CD4-positive, alpha-beta T cell treated with Interleukin-21 for 1 hour (primary cell): ENCODE results near the gene ATP2A2.
"Not testable (repeated sequence)": the region's sequence is repeated elsewhere in the genome, so short reads cannot be mapped to it uniquely, and the experiment has no call there.

Experiments used
- DNase-seq: peaks from one replicate; pipeline ENCODE4 v3.0.0-alpha.2; 2020

ATP2A2 gene

DNA sequence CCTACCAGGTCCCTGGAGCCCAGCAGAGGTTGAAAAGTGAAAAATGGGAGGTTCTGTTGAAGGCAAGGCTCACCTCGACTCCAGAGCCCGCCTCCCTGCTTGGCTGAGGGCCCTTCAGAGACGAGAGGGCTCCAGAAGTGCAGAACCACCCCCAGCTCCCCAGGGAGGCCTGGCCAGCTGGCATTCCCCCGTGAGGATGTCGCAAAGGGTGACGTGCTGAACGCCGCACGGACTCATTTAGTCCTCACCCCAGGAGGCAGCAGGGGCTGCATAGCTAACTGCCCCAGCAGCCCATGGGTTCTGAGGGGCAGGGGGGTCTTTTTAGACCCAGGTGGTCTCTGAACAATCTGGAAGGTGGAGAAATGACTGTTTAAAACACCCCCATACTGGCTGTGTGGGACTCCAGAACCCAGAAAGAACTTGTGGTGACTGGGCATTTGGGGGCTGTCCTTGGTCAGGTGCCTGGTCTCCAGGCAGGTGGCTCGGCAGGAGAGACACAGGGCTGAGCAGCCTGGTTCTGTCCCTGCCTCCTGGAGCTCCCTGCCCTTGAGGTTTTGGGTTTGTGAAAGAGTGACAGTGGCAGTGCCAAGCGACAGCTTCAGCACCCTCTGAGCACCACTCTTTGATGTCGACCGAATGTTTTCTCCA is 90.5 kb downstream of the ATP2A2 start:
- DNase-seq, result no peak

DNA sequence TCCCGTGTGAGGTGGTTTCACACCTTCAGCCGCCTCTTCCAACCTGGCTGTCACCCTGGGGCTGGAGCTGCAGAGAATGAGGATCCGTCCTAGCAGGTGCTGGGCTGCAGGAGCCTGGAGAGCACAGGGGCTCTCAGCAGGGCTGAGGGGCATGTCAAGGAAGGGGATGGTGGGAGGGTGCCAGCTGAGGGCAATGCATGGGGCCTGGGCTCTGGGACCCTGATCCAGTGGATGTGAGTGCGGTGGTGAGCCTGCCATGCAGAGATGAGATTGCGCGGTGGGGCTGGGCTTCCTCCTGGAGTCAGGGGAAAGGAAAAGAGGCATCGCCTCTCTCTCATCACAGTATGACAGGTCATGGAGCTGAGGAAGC is 91.0 kb downstream of the ATP2A2 start:
- no peak for DNase-seq

DNA sequence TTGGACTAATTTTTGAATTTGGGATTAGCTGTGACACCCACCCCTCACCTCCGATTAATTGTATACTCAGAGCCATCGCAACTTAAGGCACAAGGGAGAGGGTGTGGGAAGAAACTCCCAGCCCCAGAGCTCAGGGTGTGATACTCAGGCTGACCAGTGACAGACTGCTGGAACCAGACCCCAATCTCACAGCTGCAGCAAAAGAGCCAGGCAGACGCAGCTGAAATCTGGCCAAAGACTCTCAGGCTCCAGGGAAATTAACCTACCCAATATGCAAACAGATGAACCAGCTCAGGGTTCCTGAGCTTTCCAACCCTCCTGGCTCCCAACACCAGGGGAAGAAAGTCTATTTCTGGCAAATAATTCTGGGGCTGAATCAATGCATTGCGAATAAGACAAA is 92.0 kb downstream of the ATP2A2 start:
- no peak for DNase-seq

DNA sequence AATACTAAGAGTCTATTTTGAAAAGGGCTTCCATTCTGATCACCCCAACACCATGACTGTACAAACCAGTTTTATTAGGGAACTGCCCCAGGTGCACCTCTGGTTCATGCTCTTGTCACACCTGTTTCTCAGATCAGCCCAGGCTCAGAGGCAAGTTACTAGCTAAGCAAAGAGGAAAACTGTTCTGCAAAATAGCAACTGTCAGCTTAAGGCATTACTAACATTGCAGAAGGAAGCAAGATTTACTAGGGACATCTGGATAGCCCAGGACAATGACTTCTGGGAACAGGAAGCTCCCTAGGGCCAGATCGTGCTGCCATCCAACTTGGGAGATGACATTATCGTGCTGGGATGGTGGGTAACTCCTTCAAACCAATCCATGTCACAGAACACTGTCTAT is 92.4 kb downstream of the ATP2A2 start:
- DNase-seq, result no peak

DNA sequence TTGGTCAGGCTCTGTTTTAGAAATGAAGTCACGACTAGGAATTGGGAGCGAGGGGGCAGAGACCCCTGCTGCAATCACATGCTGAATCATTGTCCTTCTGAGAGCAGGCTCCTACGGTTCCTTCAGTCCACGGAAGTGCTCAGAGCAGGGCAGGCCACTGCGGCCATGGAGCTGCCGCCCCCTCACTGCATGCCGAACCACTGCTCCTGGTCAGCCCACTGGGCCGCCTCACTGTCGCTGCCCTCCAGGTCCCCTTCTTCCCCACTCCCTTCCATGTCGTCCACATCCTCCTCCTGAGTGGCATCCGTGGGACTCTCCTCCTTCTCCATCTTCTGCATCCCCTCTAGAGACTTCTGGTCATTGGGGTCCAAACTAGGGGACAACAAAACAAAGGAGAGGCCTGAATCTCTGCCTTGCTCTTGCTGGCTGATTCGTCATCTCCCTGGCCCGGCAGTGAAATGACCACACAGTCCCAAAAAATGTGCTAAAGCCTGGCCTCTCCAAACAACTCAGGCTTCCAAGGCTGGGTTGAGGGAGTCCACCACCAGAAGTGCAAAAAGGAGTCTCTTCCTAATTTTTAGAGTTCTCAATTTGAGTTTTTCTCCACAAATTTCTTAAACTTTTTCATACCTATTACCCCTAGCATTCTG is 93.0 kb downstream of the ATP2A2 start:
- no peak for DNase-seq

DNA sequence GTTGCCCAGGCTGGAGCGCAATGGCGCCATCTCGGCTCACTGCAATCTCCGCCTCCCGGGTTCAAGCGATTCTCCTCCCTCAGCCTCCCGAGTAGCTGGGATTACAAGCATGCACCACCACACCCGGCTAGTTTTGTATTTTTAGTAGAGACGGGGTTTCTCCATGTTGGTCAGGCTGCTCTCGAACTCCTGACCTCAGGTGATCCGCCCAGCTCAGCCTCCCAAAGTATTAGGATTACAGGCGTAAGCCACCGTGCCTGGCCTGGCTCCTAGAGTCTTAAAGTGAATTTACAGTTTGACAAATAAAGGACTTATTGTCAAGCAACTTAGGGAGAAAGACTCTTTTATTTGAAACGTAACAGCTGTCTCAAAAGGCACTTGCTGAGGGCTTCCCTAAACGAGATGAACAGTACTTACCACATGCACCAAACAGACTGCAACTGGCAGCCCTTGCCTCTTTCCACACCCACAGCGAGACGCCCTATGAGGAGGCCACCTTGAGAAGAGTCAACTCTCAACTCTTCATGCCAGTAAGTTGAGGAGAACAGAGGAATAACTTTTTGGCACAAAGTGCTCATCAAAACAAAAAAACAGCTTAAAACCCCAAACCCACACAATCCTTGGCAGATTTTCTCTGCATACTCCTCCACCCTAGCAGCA is 97.2 kb downstream of the ATP2A2 start:
- not testable (repeated sequence) for DNase-seq

DNA sequence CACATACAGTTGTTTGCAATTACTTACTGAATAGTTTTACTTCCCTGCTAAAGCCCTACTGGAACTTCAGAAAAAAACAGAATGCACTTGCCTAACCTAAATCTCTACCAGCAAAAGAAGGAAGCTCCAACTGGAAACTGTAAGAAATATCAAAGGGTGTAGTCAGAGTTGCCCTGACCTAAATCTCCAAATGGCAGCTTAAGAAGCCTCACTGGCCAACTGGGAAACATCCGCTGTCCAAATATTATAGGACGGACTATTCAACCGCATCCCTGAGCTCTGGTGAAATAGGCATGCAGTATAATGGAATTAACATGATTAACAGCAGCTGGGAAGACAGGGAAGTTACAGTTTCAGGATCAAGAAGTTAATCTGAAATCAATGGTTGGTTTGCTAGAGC is 98.2 kb downstream of the ATP2A2 start:
- DNase-seq, result no peak

DNA sequence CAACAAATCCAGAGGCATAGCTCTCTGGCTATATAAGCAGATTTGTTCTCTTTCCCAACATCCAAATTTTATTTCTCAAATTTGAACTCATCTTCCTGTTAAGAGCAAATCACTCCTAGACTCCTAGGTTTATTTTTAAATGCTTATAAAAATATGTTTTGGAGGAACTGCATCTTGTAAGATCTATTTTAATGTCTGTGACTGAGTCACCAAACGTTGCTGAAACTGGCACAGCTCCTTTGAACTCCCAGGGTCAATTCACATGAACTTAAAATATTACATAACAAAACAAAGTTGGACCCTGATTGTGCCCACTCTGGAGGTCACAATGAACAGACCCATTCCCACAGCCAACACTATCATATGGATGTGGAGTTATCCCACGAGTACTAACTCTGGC is 98.6 kb downstream of the ATP2A2 start:
- DNase-seq, result no peak

DNA sequence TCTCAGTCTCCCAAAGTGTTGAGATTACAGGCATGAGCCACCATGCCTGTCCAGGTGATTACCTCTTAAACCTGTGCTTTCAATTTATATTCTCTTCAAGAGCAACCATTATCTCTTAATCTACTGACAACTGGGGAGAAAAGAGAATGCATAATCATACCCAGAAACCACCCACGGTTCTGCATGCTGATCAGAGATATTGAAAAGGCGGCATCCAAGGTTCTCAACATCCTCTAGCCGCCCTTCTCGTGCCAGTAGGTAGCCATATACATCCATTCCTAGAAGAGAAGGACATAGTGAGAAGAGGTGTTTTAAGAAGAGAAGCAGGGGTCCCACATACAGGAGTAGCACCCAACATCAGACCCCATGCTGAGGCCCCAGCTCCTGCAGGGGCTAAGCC is 101.6 kb downstream of the ATP2A2 start:
- DNase-seq, result no peak
